Esophagus (tissue), 2 donors: Measurements from ENCODE around the gene ABCB6. TPM values are rescaled to one million over a fixed set of nuclear protein-coding genes. Genes with fewer than 3 reads are reported as not detected.

Experiments
- H3K27ac ChIP-seq, 2 donors: one replicate each; pipeline ENCODE4 v1.5.1; 2013; ENCODE audit warnings: low read depth in 2 of 2, mild to moderate bottlenecking in 2 of 2, inconsistent platforms in 1 of 2, low read length in 1 of 2, moderate library complexity in 1 of 2
- H3K27me3 ChIP-seq, 2 donors: one replicate each; pipeline ENCODE4 v1.6.1; 2013; ENCODE audit warnings: low read length in 2 of 2, control low read depth in 1 of 2, mild to moderate bottlenecking in 1 of 2; ENCODE audit not compliant: insufficient read depth in 2 of 2, control insufficient read depth in 1 of 2
- H3K36me3 ChIP-seq, 2 donors: one replicate each; pipeline ENCODE4 v1.6.1; 2013; ENCODE audit warnings: low read length in 1 of 2; ENCODE audit not compliant: control insufficient read depth in 2 of 2, insufficient read depth in 2 of 2
- H3K4me1 ChIP-seq, 2 donors: one replicate each; pipeline ENCODE4 v1.6.1; 2013; ENCODE audit warnings: low read length in 1 of 2; ENCODE audit not compliant: control insufficient read depth in 2 of 2, insufficient read depth in 2 of 2
- H3K4me3 ChIP-seq, 2 donors: one replicate each; pipeline ENCODE4 v1.5.1; 2013; ENCODE audit warnings: low read length in 2 of 2, mild to moderate bottlenecking in 2 of 2, low read depth in 1 of 2, moderate library complexity in 1 of 2
- H3K9me3 ChIP-seq, 2 donors: one replicate each; pipeline ENCODE4 v1.6.1; 2013; ENCODE audit warnings: mild to moderate bottlenecking in 2 of 2, low read depth in 1 of 2, low read length in 1 of 2, moderate library complexity in 1 of 2; ENCODE audit not compliant: control insufficient read depth in 2 of 2, insufficient read depth in 1 of 2
- WGBS, 2 donors: extraction: QIAGEN DNeasy Blood & Tissue Kit; methylation state at CpG; one replicate each; pipeline ENCODE4 v1.1.7; 2013; 5-methylcytosine and 5-hydroxymethylcytosine counted together
- polyA plus RNA-seq, 2 donors: library from polyadenylated mRNA; stranded (reverse); fragments of 200-250 nt; gene quantifications; one replicate each; pipeline ENCODE4 v1.2.3, GENCODE V29; 2013
- donor health status: healthy with polysubstance abuse.
- donor health status: Bipolar disorder and iron deficiency.

ABCB6 gene
- polyA plus RNA-seq, 2 donors, result 24.5 to 45.2 TPM

GRCh38 chr2:219199470-219200211 lies 19.1 kb downstream of the ABCB6 start:
- no peaks in the 10 kb centered on the region for H3K36me3 ChIP-seq
- 84 to 86% methylated on average over 12 of the region's 12 CpGs for WGBS, 2 donors
- H3K27ac ChIP-seq, result no peak overlapping the region
- H3K9me3 ChIP-seq, result no peaks in the 10 kb centered on the region
- H3K27me3 ChIP-seq, result no peaks in the 10 kb centered on the region
- H3K4me1 ChIP-seq, result no peaks in the 10 kb centered on the region
- no peak overlapping the region for H3K4me3 ChIP-seq

GRCh38 chr2:219198974-219199373 lies 19.8 kb downstream of the ABCB6 start:
- H3K27me3 ChIP-seq, result no peaks in the 10 kb centered on the region
- 75 to 79% methylated on average over 5 of the region's 5 CpGs for WGBS, 2 donors
- H3K36me3 ChIP-seq, result no peaks in the 10 kb centered on the region
- no peaks in the 10 kb centered on the region for H3K9me3 ChIP-seq
- H3K27ac ChIP-seq, result no peak overlapping the region
- no peaks in the 10 kb centered on the region for H3K4me1 ChIP-seq
- H3K4me3 ChIP-seq, result no peak overlapping the region

- no peaks in the 10 kb centered on the region for H3K9me3 ChIP-seq
- H3K27me3 ChIP-seq, result no peaks in the 10 kb centered on the region
- no peak overlapping the region for H3K27ac ChIP-seq
- no peaks in the 10 kb centered on the region for H3K4me1 ChIP-seq
- no peak overlapping the region for H3K4me3 ChIP-seq
- 93 to 97% methylated on average over 1 of the region's 1 CpG for WGBS, 2 donors
- no peaks in the 10 kb centered on the region for H3K36me3 ChIP-seq
Observed at GRCh38 chr2:219197388-219197787, 21.4 kb downstream of the ABCB6 start.

GRCh38 chr2:219186754-219187456 lies 31.9 kb downstream of the ABCB6 start:
- H3K27me3 ChIP-seq, result no peaks in the 10 kb centered on the region
- H3K4me3 ChIP-seq, result no peak overlapping the region
- WGBS, 2 donors, result 86 to 88% methylated on average over 7 of the region's 7 CpGs
- no peaks in the 10 kb centered on the region for H3K9me3 ChIP-seq
- H3K4me1 ChIP-seq, result no peaks in the 10 kb centered on the region
- H3K27ac ChIP-seq, result no peak overlapping the region
- H3K36me3 ChIP-seq, result peaks cover 4 to 20% of the 10 kb centered on the region in 2 donors

GRCh38 chr2:219184121-219184520 lies 34.6 kb downstream of the ABCB6 start:
- H3K4me3 ChIP-seq, result no peak overlapping the region
- no peaks in the 10 kb centered on the region for H3K9me3 ChIP-seq
- peaks cover 9 to 34% of the 10 kb centered on the region in 2 donors for H3K36me3 ChIP-seq
- H3K27ac ChIP-seq, result no peak overlapping the region
- H3K4me1 ChIP-seq, result peaks cover 0 to under 1% of the 10 kb centered on the region in 2 donors
- H3K27me3 ChIP-seq, result no peaks in the 10 kb centered on the region
- WGBS, 2 donors, result 92 to 97% methylated on average over 2 of the region's 2 CpGs

- peaks cover 0 to 5% of the 10 kb centered on the region in 2 donors for H3K4me1 ChIP-seq
- WGBS, 2 donors, result 91 to 95% methylated on average over 6 of the region's 6 CpGs
- no peaks in the 10 kb centered on the region for H3K9me3 ChIP-seq
- H3K27ac ChIP-seq, result no peak overlapping the region
- H3K36me3 ChIP-seq, result peaks cover 9 to 34% of the 10 kb centered on the region in 2 donors
- no peak overlapping the region for H3K4me3 ChIP-seq
- no peaks in the 10 kb centered on the region for H3K27me3 ChIP-seq
Observed at GRCh38 chr2:219183151-219183772, 35.5 kb downstream of the ABCB6 start.

- Histone ChIP-seq H3K27me3 (no peaks in the 10 kb centered on the region), H3K36me3 (peaks cover 9 to 34% of the 10 kb centered on the region in 2 donors), H3K4me3 (no peak overlapping the region), H3K9me3 (no peaks in the 10 kb centered on the region), H3K4me1 (peaks cover 0 to 5% of the 10 kb centered on the region in 2 donors), H3K27ac (no peak overlapping the region)
- WGBS, 2 donors, result 64 to 79% methylated on average over 8 of the region's 8 CpGs
Observed at GRCh38 chr2:219182331-219183150, 36.2 kb downstream of the ABCB6 start.

- no peaks in the 10 kb centered on the region for H3K27me3 ChIP-seq
- WGBS, 2 donors, result 93% methylated on average over 6 of the region's 6 CpGs
- no peak overlapping the region for H3K27ac ChIP-seq
- no peaks in the 10 kb centered on the region for H3K9me3 ChIP-seq
- H3K36me3 ChIP-seq, result peaks cover 9 to 34% of the 10 kb centered on the region in 2 donors
- peaks cover 0 to 5% of the 10 kb centered on the region in 2 donors for H3K4me1 ChIP-seq
- no peak overlapping the region for H3K4me3 ChIP-seq
Observed at GRCh38 chr2:219181531-219181930, 37.2 kb downstream of the ABCB6 start.

GRCh38 chr2:219180961-219181360 lies 37.8 kb downstream of the ABCB6 start:
- H3K9me3 ChIP-seq, result no peaks in the 10 kb centered on the region
- no peak overlapping the region for H3K27ac ChIP-seq
- H3K36me3 ChIP-seq, result peaks cover 9 to 34% of the 10 kb centered on the region in 2 donors
- H3K27me3 ChIP-seq, result no peaks in the 10 kb centered on the region
- WGBS, 2 donors, result 87 to 91% methylated on average over 5 of the region's 5 CpGs
- no peak overlapping the region for H3K4me3 ChIP-seq
- peaks cover 0 to 5% of the 10 kb centered on the region in 2 donors for H3K4me1 ChIP-seq
